Measurements from ENCODE around the gene SMG6. TPM values are rescaled to one million over a fixed set of nuclear protein-coding genes. Genes with fewer than 3 reads are reported as not detected.

SMG6 gene
- polyA plus RNA-seq, 1 experiment = 27.3 TPM

GRCh38 chr17:2086306-2086705, 217.3 kb downstream of the SMG6 start:
- no peak for DNase-seq (ENCODE audit: low read depth, low spot score)
- H3K27ac ChIP-seq (ENCODE audit: low read depth, low read length) = no peak overlapping the region
- no peaks in the 10 kb centered on the region for H3K27me3 ChIP-seq (ENCODE audit: control insufficient read depth, insufficient read depth, low read length)
- ChIA-PET POLR2A (no interaction called here), CTCF (interaction anchor here (1.1 to 1.2 kb wide), 2 partner anchors 9 to 197 kb away, joined by 3 read pairs; no protein-coding TSS in a partner anchor)
- no peak overlapping the region for H3K4me3 ChIP-seq (ENCODE audit: low read depth, low read length)
- no peak for TF ChIP-seq CTCF (IDR thresholded peaks at IDR 0.05; ENCODE audit: low read depth, low read length)
- no peaks in the 10 kb centered on the region for H3K9me3 ChIP-seq (ENCODE audit: control insufficient read depth, insufficient read depth, low read length)

GRCh38 chr17:2085648-2085949, 218.0 kb downstream of the SMG6 start:
- Histone ChIP-seq H3K27me3 (ENCODE audit: control insufficient read depth, insufficient read depth, low read length) (no peaks in the 10 kb centered on the region), H3K4me3 (ENCODE audit: low read depth, low read length) (no peak overlapping the region), H3K27ac (ENCODE audit: low read depth, low read length) (peak overlapping the region; percentile 73), H3K9me3 (ENCODE audit: control insufficient read depth, insufficient read depth, low read length) (no peaks in the 10 kb centered on the region)
- no peak for TF ChIP-seq CTCF (IDR thresholded peaks at IDR 0.05; ENCODE audit: low read depth, low read length)
- no peak for DNase-seq (ENCODE audit: low read depth, low spot score)
- POLR2A ChIA-PET = interaction anchor here (0.7 to 1.1 kb wide), 2 partner anchors 17 to 57 kb away, joined by 3 to 10 read pairs; no protein-coding TSS in a partner anchor
- CTCF ChIA-PET = interaction anchor here (1.1 to 1.5 kb wide), 3 partner anchors 10 to 197 kb away, joined by 3 read pairs; no protein-coding TSS in a partner anchor

DNA sequence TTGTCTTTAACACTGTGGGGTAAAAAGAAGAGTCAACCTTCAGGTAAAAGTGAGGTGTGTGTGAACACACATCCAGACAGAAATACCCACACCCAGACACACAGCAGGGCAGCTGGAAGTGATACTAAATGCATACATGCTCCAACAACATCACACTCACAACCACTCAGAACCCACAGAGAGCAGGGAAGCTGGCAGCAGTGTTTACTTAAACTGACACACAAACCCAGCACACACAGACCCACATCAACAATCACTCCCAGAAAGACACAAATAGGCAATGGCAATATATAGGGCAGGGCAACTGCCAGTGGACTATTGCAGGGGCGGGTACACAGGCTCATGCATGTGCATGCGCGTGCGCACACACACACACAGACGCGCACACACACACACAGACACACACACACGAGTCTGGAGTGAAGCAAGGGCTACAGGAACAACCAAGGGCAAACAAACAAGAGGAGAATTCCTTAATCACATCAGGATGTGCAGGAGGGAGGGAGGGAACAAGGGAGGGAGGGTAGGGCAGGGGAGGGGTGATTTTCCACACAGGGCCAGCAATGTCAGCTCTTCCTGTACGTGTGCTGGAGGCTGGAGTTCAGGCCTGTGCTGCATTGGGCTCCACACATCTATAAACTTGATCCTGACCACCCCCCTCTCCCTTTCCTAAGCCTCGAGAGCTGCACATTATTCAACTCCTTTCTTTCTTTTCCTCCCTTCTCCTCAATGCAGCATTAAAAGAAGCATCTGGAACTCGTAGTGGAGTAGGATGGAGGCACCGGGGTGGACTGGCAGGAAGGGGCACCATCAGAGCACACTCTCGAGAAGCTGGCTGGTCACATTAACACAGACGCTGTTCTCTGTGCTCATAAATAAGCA, 218.6 kb downstream of the SMG6 start:
- peak overlapping the region; percentile 73 for H3K27ac ChIP-seq (ENCODE audit: low read depth, low read length)
- ChIA-PET POLR2A (interaction anchor here (0.6 to 1.1 kb wide), 4 partner anchors 17 to 962 kb away, joined by 3 to 10 read pairs (median 4); partner anchors contain the start of gene HIC1), CTCF (interaction anchor here (1.5 kb wide), 1 partner anchor 160 kb away, joined by 3 read pairs; no protein-coding TSS in a partner anchor)
- DNase-seq (ENCODE audit: low read depth, low spot score) = peak; percentile 65
- TF ChIP-seq CTCF (IDR thresholded peaks at IDR 0.05; ENCODE audit: low read depth, low read length) = no peak
- no peaks in the 10 kb centered on the region for H3K27me3 ChIP-seq (ENCODE audit: control insufficient read depth, insufficient read depth, low read length)
- no peaks in the 10 kb centered on the region for H3K9me3 ChIP-seq (ENCODE audit: control insufficient read depth, insufficient read depth, low read length)
- no peak overlapping the region for H3K4me3 ChIP-seq (ENCODE audit: low read depth, low read length)

- no peak overlapping the region for H3K4me3 ChIP-seq (ENCODE audit: low read depth, low read length)
- no peak for DNase-seq (ENCODE audit: low read depth, low spot score)
- ChIA-PET CTCF (interaction anchor here (0.5 to 1.5 kb wide), 2 partner anchors 161 to 1762 kb away, joined by 3 read pairs; partner anchors contain the start of gene NCBP3), POLR2A (interaction anchor here (0.6 to 1.0 kb wide), 2 partner anchors 29 to 962 kb away, joined by 3 to 6 read pairs; partner anchors contain the start of gene HIC1)
- no peaks in the 10 kb centered on the region for H3K9me3 ChIP-seq (ENCODE audit: control insufficient read depth, insufficient read depth, low read length)
- no peaks in the 10 kb centered on the region for H3K27me3 ChIP-seq (ENCODE audit: control insufficient read depth, insufficient read depth, low read length)
- peak overlapping the region; percentile 73 for H3K27ac ChIP-seq (ENCODE audit: low read depth, low read length)
- TF ChIP-seq CTCF (IDR thresholded peaks at IDR 0.05; ENCODE audit: low read depth, low read length) = no peak
These were observed 219.4 kb downstream of the SMG6 start for GRCh38 chr17:2084036-2084765.
